Activated CD8-positive, alpha-beta memory T cell treated with anti-CD3 and anti-CD28 coated beads for 1 hour (primary cell): ENCODE results near the gene CALHM4.

ENCODE experiments used
- DNase-seq, 2 donors: peaks; one replicate each; pipeline ENCODE4 v3.0.0-alpha.2; 2020; ENCODE audit warnings: low read depth in 1 of 2; ENCODE audit errors: extremely low read depth in 1 of 2

Gene CALHM4, protein sequence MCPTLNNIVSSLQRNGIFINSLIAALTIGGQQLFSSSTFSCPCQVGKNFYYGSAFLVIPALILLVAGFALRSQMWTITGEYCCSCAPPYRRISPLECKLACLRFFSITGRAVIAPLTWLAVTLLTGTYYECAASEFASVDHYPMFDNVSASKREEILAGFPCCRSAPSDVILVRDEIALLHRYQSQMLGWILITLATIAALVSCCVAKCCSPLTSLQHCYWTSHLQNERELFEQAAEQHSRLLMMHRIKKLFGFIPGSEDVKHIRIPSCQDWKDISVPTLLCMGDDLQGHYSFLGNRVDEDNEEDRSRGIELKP

DNA sequence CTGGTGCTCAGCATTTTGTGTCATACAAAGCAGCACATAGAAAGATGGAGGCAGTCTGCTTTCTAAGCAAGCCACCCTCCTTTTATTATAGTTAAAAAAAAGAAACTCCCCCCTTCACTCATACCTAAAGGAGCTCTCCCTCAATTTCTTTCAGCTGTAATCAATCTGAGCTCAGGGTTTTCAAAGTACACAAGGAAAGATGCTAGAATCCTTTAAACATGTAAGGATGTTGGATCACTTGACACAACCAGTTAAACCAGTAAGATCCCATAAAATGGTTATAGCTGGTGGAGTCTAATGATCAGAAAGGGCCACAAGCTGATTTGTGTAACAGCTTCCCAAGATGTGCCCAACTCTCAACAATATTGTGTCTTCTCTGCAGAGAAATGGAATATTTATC, at the start of gene CALHM4:
Gene CALHM4 (plus strand): TSS at position 301 of the 400 bp plus-strand sequence. CDS start 43 bp downstream, at position 344.
- no peak for DNase-seq

DNA sequence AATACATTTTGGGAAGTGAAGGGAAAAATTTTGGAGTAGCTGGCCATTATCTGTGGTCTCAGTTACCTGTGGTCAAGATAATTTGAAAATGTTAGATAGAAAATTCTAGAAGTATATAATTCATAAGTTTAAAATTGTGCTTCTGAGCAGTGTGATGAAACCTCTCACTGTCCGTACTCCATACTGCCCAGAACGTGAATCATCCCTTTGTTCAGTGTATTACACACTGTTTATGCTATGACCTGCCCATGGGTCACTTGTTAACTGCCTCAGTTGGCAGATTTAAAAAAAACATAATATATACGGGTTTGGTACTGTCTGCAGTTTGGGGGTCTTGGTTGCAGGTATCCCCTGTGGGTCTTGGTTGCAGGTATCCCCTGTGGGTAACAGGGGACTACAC, 46.2 kb upstream of the CALHM4 start:
- DNase-seq = no peak

GRCh38 chr6:116508527-116508926, 45.0 kb upstream of the CALHM4 start:
- DNase-seq = no peak

GRCh38 chr6:116511424-116512110, 42.0 kb upstream of the CALHM4 start, which contains the start of gene CALHM5:
TSS of gene CALHM5 (plus strand) at chr6:116511639. CDS start at chr6:116511697, 58 bp downstream.
- DNase-seq = no peak

DNA sequence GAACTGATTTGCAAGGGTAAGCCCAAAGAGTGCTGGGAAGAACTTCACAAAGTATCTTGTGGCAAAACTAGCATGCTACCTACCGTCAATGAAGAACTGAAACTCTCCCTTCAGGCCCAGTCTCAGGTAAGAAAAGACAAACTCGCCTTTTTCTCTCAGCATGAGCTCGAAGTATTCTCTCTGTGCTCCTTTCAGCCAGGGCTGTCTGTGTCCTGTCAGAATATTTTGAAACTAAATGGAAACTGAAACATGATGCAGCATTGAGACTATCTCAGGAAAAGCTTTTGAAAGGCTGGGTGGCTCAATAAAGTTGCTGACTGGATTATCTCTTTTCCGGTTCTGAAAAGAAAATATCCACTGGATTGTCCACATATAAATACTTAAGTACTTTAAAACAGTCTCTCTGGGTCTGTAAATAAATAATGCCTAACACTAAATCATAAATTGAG, 41.4 kb upstream of the CALHM4 start:
- no peak for DNase-seq

- no peak for DNase-seq
Observed at GRCh38 chr6:116512734-116513133, 40.8 kb upstream of the CALHM4 start.

GRCh38 chr6:116513224-116513875, 40.2 kb upstream of the CALHM4 start:
- no peak for DNase-seq

DNA sequence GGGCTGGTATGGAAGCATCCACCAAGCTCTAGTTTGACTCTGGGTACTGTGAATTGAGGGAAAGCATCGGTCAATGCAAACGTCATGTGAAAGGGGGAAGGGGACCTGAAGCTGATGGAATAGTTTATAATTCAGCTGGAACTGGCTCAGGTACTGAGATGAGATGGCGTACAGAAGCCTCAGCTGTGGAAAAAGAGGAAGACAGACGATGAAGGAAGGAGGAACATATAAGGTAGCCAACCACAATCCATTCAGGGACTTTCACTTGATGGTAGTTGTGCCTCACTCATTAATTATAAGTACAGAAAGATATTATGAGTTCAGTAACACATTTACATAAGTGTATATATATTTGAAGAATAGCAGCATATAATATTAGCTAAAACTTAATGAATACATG, 39.4 kb upstream of the CALHM4 start:
- no peak for DNase-seq

DNA sequence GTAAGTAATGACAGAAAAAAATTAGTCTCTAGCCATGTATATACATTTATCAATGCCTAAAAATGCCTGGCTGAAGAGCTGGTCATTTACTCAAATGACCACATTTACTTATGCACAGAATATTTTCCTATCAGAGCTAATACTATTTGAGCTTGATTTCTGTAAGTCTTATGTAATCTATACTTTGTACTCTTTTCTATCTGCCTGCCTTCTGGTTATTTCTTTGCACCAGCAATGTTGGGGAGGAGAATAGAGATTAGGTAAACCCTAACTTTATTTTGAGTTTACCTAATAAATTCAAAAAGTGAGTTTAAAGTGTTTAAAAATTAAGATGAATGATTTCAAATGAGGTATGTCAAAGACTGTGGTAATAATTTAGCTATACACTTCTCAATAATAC, 38.4 kb upstream of the CALHM4 start:
- no peak for DNase-seq

- DNase-seq = no peak
Observed at GRCh38 chr6:116518621-116519368, 34.8 kb upstream of the CALHM4 start.

DNA sequence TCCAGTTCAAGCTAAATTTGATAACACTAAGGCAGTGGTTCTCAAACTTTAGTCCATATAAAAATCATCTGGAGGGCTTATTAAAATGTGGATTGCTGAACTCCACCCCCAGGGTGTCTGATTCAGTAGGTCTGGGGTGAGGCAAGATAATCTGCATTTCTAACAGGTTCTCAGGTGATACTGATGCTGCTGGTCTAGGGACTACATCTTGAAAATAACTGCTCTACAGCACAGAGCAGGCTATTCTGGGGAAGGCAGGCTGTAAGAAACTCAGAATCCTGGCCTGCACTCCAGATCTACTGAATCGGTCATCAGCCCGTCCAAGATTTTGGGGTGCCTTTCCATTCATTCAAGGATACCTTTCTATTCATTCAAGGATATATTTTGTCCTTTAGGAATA, 30.7 kb upstream of the CALHM4 start:
- no peak for DNase-seq

DNA sequence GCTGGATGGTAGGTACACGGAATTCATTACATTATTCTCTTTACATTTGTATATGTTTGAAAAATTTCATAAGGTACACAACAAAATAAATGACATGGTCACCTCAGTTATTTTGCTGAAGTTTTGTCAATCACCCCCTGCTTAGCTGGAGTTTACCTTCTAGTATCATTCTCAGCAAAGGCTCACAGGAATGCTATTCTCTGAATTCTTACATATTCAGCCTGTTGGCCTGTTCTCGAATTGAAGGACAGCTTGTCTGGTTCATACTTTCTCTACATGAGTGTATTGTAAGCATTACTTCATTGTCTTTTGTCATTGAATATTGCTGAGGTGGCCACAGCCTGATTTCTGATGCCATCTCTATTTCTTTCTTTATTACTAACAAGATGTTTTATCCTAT, 29.3 kb upstream of the CALHM4 start:
- DNase-seq = no peak

- DNase-seq = no peak
Observed at GRCh38 chr6:116528133-116528532, 25.4 kb upstream of the CALHM4 start.

GRCh38 chr6:116528780-116529179, 24.8 kb upstream of the CALHM4 start:
- no peak for DNase-seq

GRCh38 chr6:116529466-116530290, 23.9 kb upstream of the CALHM4 start:
- DNase-seq = no peak

DNA sequence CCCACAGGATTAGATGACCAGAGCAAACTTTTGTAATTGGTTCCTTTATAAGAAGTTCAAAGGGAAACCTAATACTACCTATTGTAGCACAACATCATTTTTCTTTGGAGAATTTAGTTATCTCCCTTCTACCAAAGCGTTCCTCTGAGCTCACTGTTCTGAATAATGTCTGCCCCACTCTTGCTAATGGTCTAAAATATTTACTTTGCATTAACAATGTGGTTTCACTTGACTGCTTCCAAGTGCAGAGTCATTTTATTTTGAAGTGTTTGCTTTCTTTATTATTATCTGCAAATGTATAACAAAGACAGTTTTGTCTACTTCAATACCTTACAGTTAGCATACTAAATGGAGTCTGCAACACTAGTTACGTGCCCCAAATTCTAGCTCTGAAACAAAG, 23.1 kb upstream of the CALHM4 start:
- no peak for DNase-seq

DNA sequence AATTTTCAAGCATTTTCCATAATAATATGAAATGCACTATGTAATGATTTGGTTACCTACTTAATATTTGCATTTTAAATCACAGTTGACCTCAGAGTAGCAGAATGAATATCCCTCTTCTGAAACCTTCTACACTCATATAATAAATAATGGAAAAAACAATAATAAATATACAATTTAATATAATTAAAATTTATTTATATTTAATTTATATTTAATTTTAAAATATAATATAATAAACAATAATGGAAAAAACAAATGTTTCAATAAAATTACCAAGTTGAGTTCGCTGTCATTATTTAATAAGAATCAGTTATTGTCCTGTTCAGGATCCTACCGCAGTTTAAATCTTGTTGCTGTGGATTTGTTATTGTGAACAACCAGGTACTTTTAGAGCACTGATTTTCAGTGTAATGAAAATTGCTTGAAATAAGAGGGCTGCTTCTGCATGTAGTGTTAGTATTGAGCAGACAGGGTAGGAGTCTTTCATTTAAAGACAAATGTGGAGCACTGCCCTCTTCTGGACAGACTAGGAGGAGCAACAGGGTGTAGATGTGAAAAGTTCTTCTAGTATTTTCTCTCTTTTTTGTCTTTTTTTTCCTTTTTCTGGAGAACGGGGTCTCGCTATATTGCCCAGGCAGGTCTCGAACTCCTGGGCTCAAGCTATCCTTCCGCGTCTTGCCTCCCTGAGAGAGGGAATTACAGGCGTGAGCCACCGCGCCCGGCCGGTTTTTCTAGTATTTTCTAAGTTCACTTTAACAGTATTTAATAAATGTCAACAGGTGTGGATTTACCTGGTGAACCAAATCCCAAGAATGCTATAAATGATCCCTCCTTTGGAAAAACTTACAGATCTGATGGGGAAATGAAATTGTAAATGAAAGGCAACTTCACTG, 21.6 kb upstream of the CALHM4 start:
- DNase-seq = peak; percentile 23 to 25

GRCh38 chr6:116533233-116533957, 20.2 kb upstream of the CALHM4 start:
- no peak for DNase-seq

GRCh38 chr6:116535109-116535508, 18.4 kb upstream of the CALHM4 start:
- DNase-seq = no peak
